ENCODE data around the gene FSCN2. TPM values are rescaled to one million over a fixed set of nuclear protein-coding genes. Genes with fewer than 3 reads are reported as not detected.

The FSCN2 gene
- polyA plus RNA-seq, 10 donors = 1.6 to 3.8 (median 2.3) TPM

- DNase-seq = no peak
These were observed 11.9 kb downstream of the FSCN2 start for GRCh38 chr17:81539961-81540675.

GRCh38 chr17:81540676-81541027 lies 12.5 kb downstream of the FSCN2 start:
- no peak for DNase-seq

GRCh38 chr17:81541123-81541522 lies 12.9 kb downstream of the FSCN2 start:
- no peak for DNase-seq

- no peak for DNase-seq
These were observed 14.5 kb downstream of the FSCN2 start for GRCh38 chr17:81542431-81543338.

GRCh38 chr17:81543339-81543675 lies 15.1 kb downstream of the FSCN2 start:
- DNase-seq = no peak

- DNase-seq = no peak
These were observed 15.6 kb downstream of the FSCN2 start for GRCh38 chr17:81543756-81544155.

- no peak for DNase-seq
These were observed 16.3 kb downstream of the FSCN2 start for GRCh38 chr17:81544281-81544974.

GRCh38 chr17:81545160-81545949 lies 17.2 kb downstream of the FSCN2 start:
- no peak for DNase-seq

- no peak for DNase-seq
These were observed 18.9 kb downstream of the FSCN2 start for GRCh38 chr17:81546906-81547613.

GRCh38 chr17:81547614-81547982 lies 19.4 kb downstream of the FSCN2 start:
- no peak for DNase-seq

GRCh38 chr17:81549031-81549557 lies 20.9 kb downstream of the FSCN2 start:
- DNase-seq = no peak

GRCh38 chr17:81549826-81550225 lies 21.6 kb downstream of the FSCN2 start:
- no peak for DNase-seq

- DNase-seq = no peak
These were observed 22.1 kb downstream of the FSCN2 start for GRCh38 chr17:81550285-81550684.

- DNase-seq = no peak
These were observed 22.8 kb downstream of the FSCN2 start for GRCh38 chr17:81550830-81551457.

- DNase-seq = peak in 1 of 3 donors; percentile 56
These were observed 23.5 kb downstream of the FSCN2 start for GRCh38 chr17:81551458-81552243.

GRCh38 chr17:81552244-81553017 lies 24.3 kb downstream of the FSCN2 start, which contains the start of gene FAAP100:
TSS of gene FAAP100 (minus strand) at chr17:81552353. CDS start at chr17:81552330, 23 bp downstream.
- DNase-seq = peak; percentile 81 to 95 (median 89)

- DNase-seq = peak; percentile 56 to 90 (median 72)
These were observed 24.9 kb downstream of the FSCN2 start for GRCh38 chr17:81553018-81553615.

GRCh38 chr17:81553616-81554181 lies 25.5 kb downstream of the FSCN2 start:
- DNase-seq = peak in 2 of 3 donors; percentile 41 to 90
